GM12878 (cell line): ENCODE data around the gene NSMCE1. TPM values are rescaled to one million over a fixed set of nuclear protein-coding genes. Genes with fewer than 3 reads are reported as not detected.

Source experiments
- BACH1 ChIP-seq: fragments of 450-650 bp; IDR thresholded peaks from 2 replicates; pipeline ENCODE4 v1.6.1; 2017; ENCODE audit warnings: mild to moderate bottlenecking, borderline replicate concordance
- CREM ChIP-seq: IDR thresholded peaks from 2 replicates; pipeline ENCODE4 v1.6.1; 2014; ENCODE audit warnings: antibody characterized with exemption, low read depth
- EGR1 ChIP-seq, 2 experiments: IDR thresholded peaks; 1 replicate in 1 of 2; 2 replicates in 1 of 2; pipeline ENCODE4 v1.6.1; 2011 to 2012; ENCODE audit warnings: low read depth in 2 of 2, low read length in 2 of 2, borderline replicate concordance in 1 of 2, mild to moderate bottlenecking in 1 of 2, moderate library complexity in 1 of 2
- EP300 ChIP-seq, 2 experiments: fragments of 150-350 bp in 1 of 2; IDR thresholded peaks; 2 replicates each; pipeline ENCODE4 v1.6.1; 2011 to 2012; ENCODE audit warnings: low read depth in 2 of 2, low read length in 2 of 2, borderline replicate concordance in 1 of 2, improper control_type of control experiment in 1 of 2, inconsistent platforms in 1 of 2; ENCODE audit not compliant: control insufficient read depth in 1 of 2
- GATAD2B ChIP-seq: fragments of 450-650 bp; conservative IDR thresholded peaks from 2 replicates; pipeline ENCODE4 v1.6.1; 2017; ENCODE audit warnings: low read depth, mild to moderate bottlenecking, moderate library complexity
- HCFC1 ChIP-seq: fragments of 150-350 bp; IDR thresholded peaks from 2 replicates; pipeline ENCODE4 v1.6.1; 2014; ENCODE audit warnings: low read length
- IKZF2 ChIP-seq, 2 experiments: fragments of 450-650 bp; IDR thresholded peaks; 2 replicates each; pipeline ENCODE4 v1.6.1; 2017; ENCODE audit warnings: mild to moderate bottlenecking in 2 of 2, moderate library complexity in 2 of 2
- JUND ChIP-seq: IDR thresholded peaks from 2 replicates; pipeline ENCODE4 v1.6.1; 2012; ENCODE audit warnings: low read depth, mild to moderate bottlenecking, low read length, improper control_type of control experiment, moderate library complexity
- MTA2 ChIP-seq: fragments of 450-650 bp; IDR thresholded peaks from 2 replicates; pipeline ENCODE4 v1.6.1; 2016; ENCODE audit warnings: low read depth, mild to moderate bottlenecking, moderate library complexity
- MTA3 ChIP-seq: IDR thresholded peaks from 2 replicates; pipeline ENCODE4 v1.6.1; 2012; ENCODE audit warnings: low read length, inconsistent platforms, borderline replicate concordance
- MYB ChIP-seq: fragments of 150-350 bp; IDR thresholded peaks from 2 replicates; pipeline ENCODE4 v1.6.1; 2014; ENCODE audit warnings: mild to moderate bottlenecking, low read depth, low read length, borderline replicate concordance
- NFYA ChIP-seq: IDR thresholded peaks from 2 replicates; pipeline ENCODE4 v1.6.1; 2011; ENCODE audit warnings: low read depth, mild to moderate bottlenecking, low read length, improper control_type of control experiment, borderline replicate concordance
- NRF1 ChIP-seq: conservative IDR thresholded peaks from 2 replicates; pipeline ENCODE4 v1.6.1; 2011; ENCODE audit warnings: mild to moderate bottlenecking, low read depth, low read length, improper control_type of control experiment
- RAD51 ChIP-seq: fragments of 450-650 bp; IDR thresholded peaks from 2 replicates; pipeline ENCODE4 v1.6.1; 2016; ENCODE audit warnings: moderate library complexity, mild to moderate bottlenecking, inconsistent platforms
- RUNX3 ChIP-seq: IDR thresholded peaks from 2 replicates; pipeline ENCODE4 v1.6.1; 2012; ENCODE audit warnings: low read length, inconsistent platforms
- SMARCA5 ChIP-seq: fragments of 450-650 bp; IDR thresholded peaks from 2 replicates; pipeline ENCODE4 v1.6.1; 2017; ENCODE audit warnings: mild to moderate bottlenecking
- SUPT20H ChIP-seq: IDR thresholded peaks from 2 replicates; pipeline ENCODE4 v1.6.1; 2011; ENCODE audit warnings: low read depth, mild to moderate bottlenecking, low read length, moderate library complexity, borderline replicate concordance; ENCODE audit not compliant: control insufficient read depth
- WRNIP1 ChIP-seq: IDR thresholded peaks from 2 replicates; pipeline ENCODE4 v1.6.1; 2011; ENCODE audit warnings: low read depth, low read length, improper control_type of control experiment, borderline replicate concordance
- YY1 ChIP-seq: IDR thresholded peaks from 2 replicates; pipeline ENCODE4 v1.6.1; 2011; ENCODE audit warnings: low read depth, mild to moderate bottlenecking, low read length
- ZNF24 ChIP-seq: fragments of 450-650 bp; IDR thresholded peaks from 2 replicates; pipeline ENCODE4 v1.6.1; 2017; ENCODE audit warnings: antibody characterized with exemption, mild to moderate bottlenecking
- ZNF274 ChIP-seq: IDR thresholded peaks from one replicate; pipeline ENCODE4 v1.8.0; 2011; ENCODE audit not compliant: insufficient read length, insufficient read depth
- ZZZ3 ChIP-seq: IDR thresholded peaks from 2 replicates; pipeline ENCODE4 v1.6.1; 2011; ENCODE audit warnings: low read depth; ENCODE audit not compliant: control insufficient read depth, insufficient read length
- polyA plus RNA-seq, 11 experiments: library from polyadenylated mRNA; depleted of rRNA in 4 of 11; unstranded in 6 of 11; stranded (reverse) in 5 of 11; fragments of >200 nt; fragmentation: Nextera tagmentation in 4 of 11; fragmentation: Illumina TruSeq in 1 of 11; extraction: Ambion mirVana in 4 of 11; extraction: Trizol in 1 of 11; gene quantifications; 1 replicate in 1 of 11; 2 replicates in 10 of 11; pipeline versions ENCODE4 v1.2.1 to v1.2.3, GENCODE V29; 2011 to 2016; ENCODE audit warnings: inconsistent platforms in 2 of 11, missing spikeins in 2 of 11, low read depth in 1 of 11
- total RNA-seq, 4 experiments: library from RNA; depleted of rRNA in 3 of 4; stranded (reverse); fragments of >200 nt in 3 of 4; fragmentation: Illumina TruSeq in 1 of 4; extraction: Trizol in 1 of 4; gene quantifications; 2 replicates each; pipeline versions ENCODE4 v1.2.1 to v1.2.3, GENCODE V29; 2013 to 2021
- TF ChIP-seq, protein P1 (sequence below): IDR thresholded peaks from 2 replicates; pipeline ENCODE4 v1.6.1; 2011; ENCODE audit warnings: mild to moderate bottlenecking, low read depth, low read length, moderate library complexity; ENCODE audit not compliant: insufficient replicate concordance
- TF ChIP-seq, protein P2 (sequence below): fragments of 450-650 bp; IDR thresholded peaks from 2 replicates; pipeline ENCODE4 v1.6.1; 2017; ENCODE audit warnings: mild to moderate bottlenecking
- TF ChIP-seq, protein P3 (sequence below): IDR thresholded peaks from 2 replicates; pipeline ENCODE4 v1.6.1; 2012; ENCODE audit warnings: mild to moderate bottlenecking, low read depth, low read length

Gene NSMCE1
- total and polyA plus RNA-seq, 10 of the 15 experiments (the other 5 are each of a cell fraction or from before 2014, with no cell fraction given) = 54.0 to 214 (median 71.4) TPM

DNA sequence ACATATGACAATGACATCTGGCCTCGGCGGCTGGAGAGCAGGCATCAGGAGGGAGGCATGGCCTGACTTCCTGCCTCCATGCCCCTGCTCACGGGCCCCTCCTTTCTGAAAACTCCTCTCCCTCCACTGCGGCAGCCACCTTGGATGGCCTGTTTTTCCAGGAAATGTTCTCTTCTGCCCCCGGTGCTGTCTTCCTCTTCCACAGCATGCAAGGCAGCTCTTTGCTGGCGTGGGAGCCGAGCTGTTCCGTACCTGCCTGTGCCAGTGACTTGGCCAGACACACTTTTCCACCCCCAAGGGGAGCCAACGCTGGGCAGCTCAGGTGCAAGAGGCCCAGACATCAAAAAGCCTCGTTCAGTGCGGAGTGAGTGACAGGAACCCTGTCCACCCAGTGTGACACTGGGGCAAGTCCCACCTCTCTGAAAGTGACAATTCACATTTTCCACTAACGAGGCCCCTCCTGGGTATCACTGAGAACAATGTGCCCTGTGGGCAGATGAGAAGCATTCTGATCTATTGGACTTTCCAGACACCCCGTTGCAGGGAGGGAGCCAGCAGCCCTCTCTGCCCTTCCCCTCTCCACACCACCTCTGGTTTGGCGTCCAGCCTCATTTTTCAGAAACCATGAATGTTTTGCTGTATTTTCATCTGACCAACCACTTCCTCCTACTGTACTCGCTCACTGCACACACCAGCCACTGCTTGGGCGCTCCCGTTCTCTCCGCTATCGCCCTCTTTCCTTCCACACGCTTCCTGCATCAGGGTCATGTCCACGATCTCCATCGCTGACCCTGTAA lies 31.2 kb downstream of the NSMCE1 start (continued):
- TF ChIP-seq YY1 (no peak; the same call in none of the 2 replicates), NFYA (no peak), GATAD2B (0 out of 2 replicates have a peak, but pooled peaks have one; percentile 50), CREM (peak; percentile 62), MTA3 (no peak), MYB (no peak), SUPT20H (no peak), ZNF24 (no peak), RAD51 (no peak), EGR1 (IDR thresholded peaks at IDR 0.05; ENCODE audit: borderline replicate concordance in 1 of 2, low read depth in 2 of 2, low read length in 2 of 2) (no peak), ZZZ3 (no peak), JUND (no peak), IKZF2 (IDR thresholded peaks at IDR 0.05) (peak; percentile 36 to 39; a peak in 2 of 4 replicates), NRF1 (no peak), EP300 (IDR thresholded peaks at IDR 0.05; ENCODE audit: borderline replicate concordance in 1 of 2, control insufficient read depth in 1 of 2, low read depth in 2 of 2, low read length in 2 of 2) (0 out of 4 replicates have a peak, but pooled peaks have one; percentile 6 to 42), ZNF274 (no peak), SMARCA5 (no peak), HCFC1 (no peak), MTA2 (peak; percentile 71), RUNX3 (peak; percentile 74), WRNIP1 (no peak), BACH1 (no peak; the same call in 1 of the 2 replicates)
- TF ChIP-seq, protein P1, sequence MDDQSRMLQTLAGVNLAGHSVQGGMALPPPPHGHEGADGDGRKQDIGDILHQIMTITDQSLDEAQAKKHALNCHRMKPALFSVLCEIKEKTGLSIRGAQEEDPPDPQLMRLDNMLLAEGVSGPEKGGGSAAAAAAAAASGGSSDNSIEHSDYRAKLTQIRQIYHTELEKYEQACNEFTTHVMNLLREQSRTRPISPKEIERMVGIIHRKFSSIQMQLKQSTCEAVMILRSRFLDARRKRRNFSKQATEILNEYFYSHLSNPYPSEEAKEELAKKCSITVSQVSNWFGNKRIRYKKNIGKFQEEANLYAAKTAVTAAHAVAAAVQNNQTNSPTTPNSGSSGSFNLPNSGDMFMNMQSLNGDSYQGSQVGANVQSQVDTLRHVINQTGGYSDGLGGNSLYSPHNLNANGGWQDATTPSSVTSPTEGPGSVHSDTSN = peak; percentile 94
- TF ChIP-seq, protein P2, sequence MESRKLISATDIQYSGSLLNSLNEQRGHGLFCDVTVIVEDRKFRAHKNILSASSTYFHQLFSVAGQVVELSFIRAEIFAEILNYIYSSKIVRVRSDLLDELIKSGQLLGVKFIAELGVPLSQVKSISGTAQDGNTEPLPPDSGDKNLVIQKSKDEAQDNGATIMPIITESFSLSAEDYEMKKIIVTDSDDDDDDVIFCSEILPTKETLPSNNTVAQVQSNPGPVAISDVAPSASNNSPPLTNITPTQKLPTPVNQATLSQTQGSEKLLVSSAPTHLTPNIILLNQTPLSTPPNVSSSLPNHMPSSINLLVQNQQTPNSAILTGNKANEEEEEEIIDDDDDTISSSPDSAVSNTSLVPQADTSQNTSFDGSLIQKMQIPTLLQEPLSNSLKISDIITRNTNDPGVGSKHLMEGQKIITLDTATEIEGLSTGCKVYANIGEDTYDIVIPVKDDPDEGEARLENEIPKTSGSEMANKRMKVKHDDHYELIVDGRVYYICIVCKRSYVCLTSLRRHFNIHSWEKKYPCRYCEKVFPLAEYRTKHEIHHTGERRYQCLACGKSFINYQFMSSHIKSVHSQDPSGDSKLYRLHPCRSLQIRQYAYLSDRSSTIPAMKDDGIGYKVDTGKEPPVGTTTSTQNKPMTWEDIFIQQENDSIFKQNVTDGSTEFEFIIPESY = no peak
- TF ChIP-seq, protein P3, sequence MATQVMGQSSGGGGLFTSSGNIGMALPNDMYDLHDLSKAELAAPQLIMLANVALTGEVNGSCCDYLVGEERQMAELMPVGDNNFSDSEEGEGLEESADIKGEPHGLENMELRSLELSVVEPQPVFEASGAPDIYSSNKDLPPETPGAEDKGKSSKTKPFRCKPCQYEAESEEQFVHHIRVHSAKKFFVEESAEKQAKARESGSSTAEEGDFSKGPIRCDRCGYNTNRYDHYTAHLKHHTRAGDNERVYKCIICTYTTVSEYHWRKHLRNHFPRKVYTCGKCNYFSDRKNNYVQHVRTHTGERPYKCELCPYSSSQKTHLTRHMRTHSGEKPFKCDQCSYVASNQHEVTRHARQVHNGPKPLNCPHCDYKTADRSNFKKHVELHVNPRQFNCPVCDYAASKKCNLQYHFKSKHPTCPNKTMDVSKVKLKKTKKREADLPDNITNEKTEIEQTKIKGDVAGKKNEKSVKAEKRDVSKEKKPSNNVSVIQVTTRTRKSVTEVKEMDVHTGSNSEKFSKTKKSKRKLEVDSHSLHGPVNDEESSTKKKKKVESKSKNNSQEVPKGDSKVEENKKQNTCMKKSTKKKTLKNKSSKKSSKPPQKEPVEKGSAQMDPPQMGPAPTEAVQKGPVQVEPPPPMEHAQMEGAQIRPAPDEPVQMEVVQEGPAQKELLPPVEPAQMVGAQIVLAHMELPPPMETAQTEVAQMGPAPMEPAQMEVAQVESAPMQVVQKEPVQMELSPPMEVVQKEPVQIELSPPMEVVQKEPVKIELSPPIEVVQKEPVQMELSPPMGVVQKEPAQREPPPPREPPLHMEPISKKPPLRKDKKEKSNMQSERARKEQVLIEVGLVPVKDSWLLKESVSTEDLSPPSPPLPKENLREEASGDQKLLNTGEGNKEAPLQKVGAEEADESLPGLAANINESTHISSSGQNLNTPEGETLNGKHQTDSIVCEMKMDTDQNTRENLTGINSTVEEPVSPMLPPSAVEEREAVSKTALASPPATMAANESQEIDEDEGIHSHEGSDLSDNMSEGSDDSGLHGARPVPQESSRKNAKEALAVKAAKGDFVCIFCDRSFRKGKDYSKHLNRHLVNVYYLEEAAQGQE = no peak
